HepG2 (cell line): Measurements from ENCODE around the gene ABTB2. TPM values are rescaled to one million over a fixed set of nuclear protein-coding genes. Genes with fewer than 3 reads are reported as not detected.

Experiments used
- ATAC-seq: fragments of 200-7000 bp; cut with Tn5 transposase; 3 replicates; pipeline ENCODE4 v1.9.1; 2020; ENCODE audit warnings: mild to moderate bottlenecking, moderate library complexity
- BruUV-seq: library from RNA; stranded (reverse); fragments of 400-500 nt; replicated peaks from 2 replicates; lab custom pipeline; 2021; lab: Mats Ljungman, UMichigan
- CTCF ChIA-PET: fragments of 300-600 bp; formaldehyde crosslinking; extraction: SDS; loops from one replicate; lab custom pipeline; 2021; ENCODE audit warnings: low total read pairs, inconsistent platforms, low intra/inter-chr PET ratio; lab: Yijun Ruan, JAX
- POLR2A ChIA-PET: fragments of 350-600 bp; sonication (Branson Sonifier 250); formaldehyde crosslinking; loops from one replicate; lab custom pipeline; 2020; ENCODE audit warnings: antibody characterized with exemption, inconsistent platforms; lab: Yijun Ruan, JAX
- DNase-seq: peaks from one replicate; pipeline ENCODE4 v3.0.0-alpha.2; 2015; ENCODE audit warnings: low spot score
- FAIRE-seq: peaks from 3 replicates; lab custom pipeline; 2011; peaks lifted over from hg19 to GRCh38; lab: Jason Lieb, UNC
- H2AFZ ChIP-seq: one replicate; pipeline ENCODE4 v1.6.1; 2011; ENCODE audit warnings: low read length, inconsistent platforms
- H3K27ac ChIP-seq: fragments of 300-600 bp; 3 replicates; pipeline ENCODE4 v1.8.0; 2011; ENCODE audit warnings: mixed run types, mild to moderate bottlenecking, mixed read lengths, low read length, inconsistent platforms; ENCODE audit not compliant: insufficient read depth; ENCODE audit errors: extremely low read length
- H3K27me3 ChIP-seq, 2 experiments: fragments of 200-600 bp in 1 of 2; 2 replicates in 1 of 2; 3 replicates in 1 of 2; pipeline versions ENCODE4 v1.6.0 to v1.8.0; 2011; ENCODE audit warnings: low read length in 2 of 2, mild to moderate bottlenecking in 2 of 2, moderate library complexity in 2 of 2, inconsistent platforms in 1 of 2; ENCODE audit not compliant: insufficient read depth in 2 of 2, control insufficient read depth in 1 of 2
- H3K36me3 ChIP-seq, 2 experiments: fragments of 200-600 bp in 1 of 2; replicated peaks in 1 of 2; 2 replicates in 1 of 2; 3 replicates in 1 of 2; pipeline versions ENCODE4 v1.5.1 to v1.8.0; 2011; ENCODE audit warnings: low read length in 2 of 2, inconsistent platforms in 1 of 2; ENCODE audit not compliant: insufficient read depth in 2 of 2, control insufficient read depth in 1 of 2
- H3K4me1 ChIP-seq: 2 replicates; pipeline ENCODE4 v1.5.1; 2012; ENCODE audit warnings: low read length, inconsistent platforms; ENCODE audit not compliant: insufficient read depth
- H3K4me2 ChIP-seq: 2 replicates; pipeline ENCODE4 v1.6.0; 2011; ENCODE audit warnings: low read depth, low read length, inconsistent platforms
- H3K4me3 ChIP-seq, 3 experiments: fragments of 200-600 bp in 1 of 3; sonication (generic), shearing (Covaris generic) in 1 of 3; replicated peaks in 1 of 3; 2 replicates each; pipeline ENCODE4 v1.5.1; 2011 to 2016; ENCODE audit warnings: low read length in 3 of 3, inconsistent platforms in 2 of 3, low read depth in 2 of 3, mild to moderate bottlenecking in 2 of 3, control low read depth in 1 of 3, mixed read lengths in 1 of 3; ENCODE audit not compliant: insufficient read depth in 1 of 3
- H3K79me2 ChIP-seq: one replicate; pipeline ENCODE4 v1.6.1; 2011; ENCODE audit warnings: low read length, inconsistent platforms; ENCODE audit not compliant: insufficient read depth
- H3K9ac ChIP-seq: 2 replicates; pipeline ENCODE4 v1.6.0; 2011; ENCODE audit warnings: mild to moderate bottlenecking, low read depth, low read length, inconsistent platforms; ENCODE audit not compliant: insufficient read depth
- H3K9me3 ChIP-seq: 2 replicates; pipeline ENCODE4 v1.5.1; 2012; ENCODE audit warnings: mild to moderate bottlenecking, low read length
- H4K20me1 ChIP-seq: 2 replicates; pipeline ENCODE4 v1.6.0; 2011; ENCODE audit warnings: inconsistent platforms, mild to moderate bottlenecking, low read length, moderate library complexity; ENCODE audit not compliant: insufficient read depth
- ARNT2 ChIP-seq: sonication (generic); formaldehyde crosslinking; IDR thresholded peaks from 2 replicates; pipeline ENCODE4 v1.8.0; 2022; ENCODE audit warnings: mild to moderate bottlenecking, low read depth, missing genetic modification reagents, moderate library complexity
- ATF7 ChIP-seq, 2 experiments: fragments of 450-650 bp in 1 of 2; sonication (generic) in 1 of 2; formaldehyde crosslinking in 1 of 2; IDR thresholded peaks; 2 replicates each; pipeline versions ENCODE4 v1.4.0 to v1.6.1; 2016 to 2020; ENCODE audit warnings: antibody characterized with exemption in 1 of 2, mild to moderate bottlenecking in 1 of 2, missing genetic modification reagents in 1 of 2
- CSRNP1 ChIP-seq: sonication (generic); formaldehyde crosslinking; IDR thresholded peaks from 2 replicates; pipeline ENCODE4 v1.8.1; 2023; ENCODE audit warnings: mild to moderate bottlenecking, missing genetic modification reagents
- FOXK1 ChIP-seq: sonication (generic); formaldehyde crosslinking; IDR thresholded peaks from 2 replicates; pipeline ENCODE4 v1.4.0; 2020; ENCODE audit warnings: low read depth, missing genetic modification reagents, borderline replicate concordance
- GRHL1 ChIP-seq: sonication (generic); formaldehyde crosslinking; conservative IDR thresholded peaks from 2 replicates; pipeline ENCODE4 v1.8.0; 2022; ENCODE audit warnings: missing genetic modification reagents
- HNRNPH1 ChIP-seq: fragments of 200-400 bp; formaldehyde crosslinking; optimal IDR thresholded peaks from 2 replicates; pipeline ENCODE3; 2017; ENCODE audit warnings: mild to moderate bottlenecking, low read depth, low read length
- KLF6 ChIP-seq: IDR thresholded peaks from 2 replicates; pipeline ENCODE4 v1.8.0; 2016; ENCODE audit warnings: missing biosample characterization, missing genetic modification reagents
- NFIB ChIP-seq: sonication (generic); formaldehyde crosslinking; IDR thresholded peaks from 2 replicates; pipeline ENCODE4 v1.9.0; 2021; ENCODE audit warnings: missing genetic modification reagents, mild to moderate bottlenecking, borderline replicate concordance
- SALL2 ChIP-seq: sonication (generic); formaldehyde crosslinking; IDR thresholded peaks from 2 replicates; pipeline ENCODE4 v1.8.1; 2023; ENCODE audit warnings: mild to moderate bottlenecking, missing genetic modification reagents, inconsistent platforms
- SATB2 ChIP-seq: sonication (generic); formaldehyde crosslinking; IDR thresholded peaks from 2 replicates; pipeline ENCODE4 v1.5.0; 2020; ENCODE audit warnings: missing genetic modification reagents
- SIN3B ChIP-seq: fragments of 150-350 bp; IDR thresholded peaks from 2 replicates; pipeline ENCODE4 v1.6.1; 2014; ENCODE audit warnings: low read length
- SP1 ChIP-seq, 2 experiments: fragments of 450-650 bp in 1 of 2; sonication (generic) in 1 of 2; formaldehyde crosslinking in 1 of 2; IDR thresholded peaks; 2 replicates each; pipeline versions ENCODE4 v1.4.0 to v1.6.1; 2016 to 2020; ENCODE audit warnings: missing genetic modification reagents in 1 of 2
- ZNF205 ChIP-seq: IDR thresholded peaks from 2 replicates; pipeline ENCODE4 v1.6.1; 2018; ENCODE audit warnings: missing biosample characterization, missing genetic modification reagents
- ZNF335 ChIP-seq: sonication (generic); formaldehyde crosslinking; IDR thresholded peaks from 2 replicates; pipeline ENCODE4 v1.4.0; 2020; ENCODE audit warnings: missing genetic modification reagents
- ZNF557 ChIP-seq: sonication (generic); formaldehyde crosslinking; IDR thresholded peaks from 2 replicates; pipeline ENCODE4 v1.4.0; 2020; ENCODE audit warnings: missing genetic modification reagents
- ZSCAN20 ChIP-seq: sonication (generic); formaldehyde crosslinking; IDR thresholded peaks from 2 replicates; pipeline ENCODE4 v1.4.0; 2020; ENCODE audit warnings: missing genetic modification reagents, mild to moderate bottlenecking, borderline replicate concordance
- WGBS: methylation state at CpG from one replicate; pipeline ENCODE4 v1.1.6; 2017; ENCODE audit warnings: low lambda C conversion rate; 5-methylcytosine and 5-hydroxymethylcytosine counted together
- in situ Hi-C: cut with HindIII; loops from 2 replicates; pipeline ENCODE4 v1.10.0; 2017; ENCODE audit warnings: low pct_unique_long_range_greater_than_20kb; ENCODE audit not compliant: extremely low pct_ligation_motif_present
- intact Hi-C: fragments of 100-400 bp; cut with micrococcal nuclease; formaldehyde crosslinking; loops from one replicate; pipeline ENCODE4 v1.10.0; 2022; ENCODE audit not compliant: unreplicated experiment
- polyA plus RNA-seq, 8 experiments: library from polyadenylated mRNA; depleted of rRNA in 3 of 8; stranded (reverse) in 7 of 8; unstranded in 1 of 8; fragments of >200 nt; fragmentation: Illumina TruSeq in 4 of 8; extraction: Trizol in 4 of 8; gene quantifications; 2 replicates each; pipeline versions ENCODE4 v1.2.1 to v1.2.3, GENCODE V29; 2011 to 2016; ENCODE audit warnings: low read depth in 4 of 8, missing spikeins in 1 of 8, mixed read lengths in 1 of 8; ENCODE audit not compliant: insufficient read depth in 1 of 8
- total RNA-seq, 5 experiments: library from RNA; depleted of rRNA; stranded (reverse); fragments of >200 nt; fragmentation: Illumina TruSeq; extraction: Trizol; gene quantifications; 2 replicates each; pipeline ENCODE4 v1.2.3, GENCODE V29; 2016; ENCODE audit warnings: low read depth in 1 of 5

ABTB2 gene
- total and polyA plus RNA-seq, 2 of the 13 experiments (the other 11 are each of a cell fraction or from before 2014, with no cell fraction given), result 5.1 to 15.4 TPM

- H3K36me3 ChIP-seq, result peaks cover 6 to 13% of the 10 kb centered on the region in 2 experiments; a peak in 3 of 5 replicates
- TF ChIP-seq SIN3B, result no peak
- no peak for TF ChIP-seq SALL2 (CRISPR knock-in tag)
- TF ChIP-seq GRHL1 (CRISPR knock-in tag), result no peak
- no peak for TF ChIP-seq SP1 (IDR thresholded peaks at IDR 0.05)
- no peak for TF ChIP-seq SP1 (CRISPR knock-in tag; IDR thresholded peaks at IDR 0.05)
- TF ChIP-seq FOXK1 (CRISPR knock-in tag), result no peak
- TF ChIP-seq, all 625 proteins: peak for 0
- ChIA-PET CTCF (no interaction called here), POLR2A (interaction anchor here (1.1 to 2.4 kb wide), 2 partner anchors 21 to 175 kb away, joined by 5 to 6 read pairs; partner anchors contain the start of gene ABTB2)
- Histone ChIP-seq H3K27me3 (no peaks in the 10 kb centered on the region), H3K79me2 (no peaks in the 10 kb centered on the region), H3K4me3 (no peak overlapping the region), H3K27ac (no peak overlapping the region), H3K4me1 (no peaks in the 10 kb centered on the region), H3K9me3 (no peaks in the 10 kb centered on the region), H3K9ac (no peak overlapping the region), H2AFZ (no peak overlapping the region), H4K20me1 (no peaks in the 10 kb centered on the region), H3K4me2 (no peak overlapping the region)
- no peak for ATAC-seq
- intact Hi-C loops, result no loop called here
- 100% methylated on average over 2 of the region's 2 CpGs for WGBS
- no peak for FAIRE-seq
- DNase-seq, result no peak
- in situ Hi-C loops, result no loop called here
- BruUV-seq, result no TSS peak
Observed at GRCh38 chr11:34182425-34182824, 175.4 kb downstream of the ABTB2 start.

DNA sequence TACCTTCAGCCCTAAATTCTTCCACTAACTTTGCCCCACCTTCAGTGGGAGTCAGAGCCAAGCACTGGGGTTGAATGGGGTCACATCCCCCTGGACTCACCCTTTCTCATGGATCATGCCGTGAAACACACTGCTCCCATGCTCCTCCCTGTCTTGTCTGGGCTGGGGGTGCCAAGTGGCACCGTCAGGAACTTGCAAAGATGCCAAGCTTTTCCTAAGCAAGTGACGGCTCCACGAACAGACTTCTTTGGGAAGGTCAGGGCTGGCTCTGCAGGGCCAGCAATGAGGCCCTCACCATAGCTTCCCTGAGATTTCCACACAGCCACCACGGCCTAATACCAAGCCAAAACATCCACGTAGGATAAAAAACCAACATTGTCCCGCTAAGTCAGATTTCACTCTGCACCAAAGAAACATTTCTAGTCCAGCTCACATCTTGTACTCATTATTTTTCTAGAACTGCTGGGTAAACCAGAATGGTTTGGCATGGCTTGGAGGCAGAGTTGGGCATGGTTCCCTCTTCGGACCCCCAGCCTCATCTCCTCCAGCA is 175.9 kb downstream of the ABTB2 start:
- in situ Hi-C loops (no loop called here), intact Hi-C loops (no loop called here)
- H3K4me3 ChIP-seq, result no peak overlapping the region
- no peak overlapping the region for H3K9ac ChIP-seq
- POLR2A ChIA-PET, result interaction anchor here (2.4 kb wide), 1 partner anchor 176 kb away, joined by 6 read pairs; the partner anchor contains the start of gene ABTB2
- H4K20me1 ChIP-seq, result no peaks in the 10 kb centered on the region
- no peaks in the 10 kb centered on the region for H3K79me2 ChIP-seq
- no peak for ATAC-seq
- no peak for DNase-seq
- no TSS peak for BruUV-seq
- H2AFZ ChIP-seq, result no peak overlapping the region
- 96% methylated on average over 8 of the region's 8 CpGs for WGBS
- CTCF ChIA-PET, result no interaction called here
- H3K9me3 ChIP-seq, result no peaks in the 10 kb centered on the region
- H3K4me2 ChIP-seq, result no peak overlapping the region
- H3K36me3 ChIP-seq, result peaks cover 6 to 13% of the 10 kb centered on the region in 2 experiments; a peak in 2 of 5 replicates
- no peak overlapping the region for H3K27ac ChIP-seq
- FAIRE-seq, result no peak
- no peaks in the 10 kb centered on the region for H3K27me3 ChIP-seq
- H3K4me1 ChIP-seq, result no peaks in the 10 kb centered on the region
- no peak for TF ChIP-seq HNRNPH1
- no peak for TF ChIP-seq CSRNP1 (CRISPR knock-in tag)
- no peak for TF ChIP-seq ZNF205 (CRISPR knock-in tag)
- TF ChIP-seq ARNT2 (CRISPR knock-in tag), result no peak
- TF ChIP-seq ZSCAN20 (CRISPR knock-in tag), result no peak
- no peak for TF ChIP-seq ZNF557 (CRISPR knock-in tag)
- TF ChIP-seq ZNF335, result no peak
- no peak for TF ChIP-seq SATB2 (CRISPR knock-in tag)
- no peak for TF ChIP-seq ATF7 (IDR thresholded peaks at IDR 0.05)
- TF ChIP-seq ATF7 (CRISPR knock-in tag; IDR thresholded peaks at IDR 0.05), result no peak
- TF ChIP-seq KLF6 (CRISPR knock-in tag), result no peak
- no peak for TF ChIP-seq NFIB
